IMR-90 (cell line): Measurements from ENCODE around the gene PTPRC.

Experiments
- CTCF ChIP-seq: conservative IDR thresholded peaks from 2 replicates; pipeline ENCODE4 v1.5.1; 2012; ENCODE audit warnings: mild to moderate bottlenecking, low read depth, low read length, improper control_type of control experiment
- ELK1 ChIP-seq: fragments of 150-350 bp; IDR thresholded peaks from 2 replicates; pipeline ENCODE4 v1.6.1; 2016; ENCODE audit warnings: low read depth, mild to moderate bottlenecking, low read length, moderate library complexity, borderline replicate concordance
- FOS ChIP-seq: fragments of 150-350 bp; IDR thresholded peaks from 2 replicates; pipeline ENCODE4 v1.6.1; 2016; ENCODE audit warnings: low read depth, low read length
- MAFK ChIP-seq: IDR thresholded peaks from 2 replicates; pipeline ENCODE4 v1.6.1; 2012; ENCODE audit warnings: low read depth, low read length, improper control_type of control experiment
- NFE2L2 ChIP-seq: fragments of 150-350 bp; IDR thresholded peaks from 2 replicates; pipeline ENCODE4 v1.6.1; 2016; ENCODE audit warnings: low read depth, mild to moderate bottlenecking, low read length
- POLR2A ChIP-seq: IDR thresholded peaks from 2 replicates; pipeline ENCODE4 v1.6.1; 2012; ENCODE audit warnings: mild to moderate bottlenecking, low read depth, low read length
- RAD21 ChIP-seq: IDR thresholded peaks from 2 replicates; pipeline ENCODE4 v1.6.1; 2012; ENCODE audit warnings: low read length, improper control_type of control experiment
- RCOR1 ChIP-seq: IDR thresholded peaks from 2 replicates; pipeline ENCODE4 v1.6.1; 2012; ENCODE audit warnings: mild to moderate bottlenecking, low read length, improper control_type of control experiment; ENCODE audit not compliant: insufficient replicate concordance
- RFX5 ChIP-seq: IDR thresholded peaks from 2 replicates; pipeline ENCODE4 v1.8.0; 2012; ENCODE audit warnings: low read depth, mild to moderate bottlenecking, low read length, moderate library complexity
- SMC3 ChIP-seq: fragments of 150-350 bp; IDR thresholded peaks from 2 replicates; pipeline ENCODE4 v1.6.1; 2016; ENCODE audit warnings: low read depth, mild to moderate bottlenecking, antibody characterized with exemption, low read length, moderate library complexity

GRCh38 chr1:198636391-198636790 lies 2.4 kb upstream of the PTPRC start:
- TF ChIP-seq CTCF (no peak), POLR2A (no peak), SMC3 (no peak), MAFK (0 out of 2 replicates have a peak, but pooled peaks have one; percentile 26), FOS (no peak), RFX5 (no peak), ELK1 (no peak), NFE2L2 (no peak), RCOR1 (no peak), RAD21 (no peak)
